ENCODE results near the gene GARS1.

- no peak for TF ChIP-seq CTCF (IDR thresholded peaks at IDR 0.05; ENCODE audit: low read depth, low read length, poor library complexity, severe bottlenecking)
- TF ChIP-seq EZH2phosphoT487 (IDR thresholded peaks at IDR 0.05; ENCODE audit: borderline replicate concordance, low read length), result no peak
Measured at GRCh38 chr7:30668102-30668501, 73.4 kb downstream of the GARS1 start.

All from DOHH2 (cell line).